Tibial artery (tissue), 4 donors: ENCODE results near the gene TBP.

Source experiments
- DNase-seq, 2 donors: peaks; one replicate each; pipeline ENCODE4 v3.0.0-alpha.2; 2019
- H3K27ac ChIP-seq, 2 donors: fragments of 200-600 bp; sonication (generic) in 1 of 2; 1 replicate in 1 of 2; 2 replicates in 1 of 2; pipeline ENCODE4 v1.5.1; 2018 to 2019; ENCODE audit warnings: mild to moderate bottlenecking in 1 of 2
- H3K27me3 ChIP-seq, 2 donors: fragments of 200-600 bp; sonication (generic) in 1 of 2; one replicate each; pipeline versions ENCODE4 v1.5.1 to v1.6.0; 2016 to 2019
- H3K36me3 ChIP-seq, 3 donors: fragments of 200-600 bp; sonication (generic) in 2 of 3; one replicate each; pipeline ENCODE4 v1.5.1; 2016 to 2019; ENCODE audit warnings: mild to moderate bottlenecking in 2 of 3
- H3K4me1 ChIP-seq, 4 donors: fragments of 200-600 bp; sonication (generic) in 2 of 4; 1 replicate in 3 of 4; 2 replicates in 1 of 4; pipeline ENCODE4 v1.5.1; 2016 to 2019
- H3K4me3 ChIP-seq, 2 donors: fragments of 200-600 bp; sonication (generic) in 1 of 2; 1 replicate in 1 of 2; 2 replicates in 1 of 2; pipeline ENCODE4 v1.5.1; 2018 to 2019; ENCODE audit warnings: mild to moderate bottlenecking in 2 of 2
- H3K9me3 ChIP-seq, 3 donors: fragments of 200-600 bp; sonication (generic) in 1 of 3; one replicate each; pipeline ENCODE4 v1.5.1; 2016 to 2019
- intact Hi-C: fragments of 100-400 bp; cut with DNase I; formaldehyde crosslinking; loops from one replicate; pipeline ENCODE4 v1.15.0; 2023; ENCODE audit warnings: low total_unique reads
- TF ChIP-seq, protein P1 (sequence below), 2 experiments: fragments of 200-600 bp in 1 of 2; fragments of 450-650 bp in 1 of 2; IDR thresholded peaks; one replicate each; pipeline ENCODE4 v1.5.1; 2017 to 2019; ENCODE audit warnings: antibody characterized with exemption in 2 of 2, mild to moderate bottlenecking in 1 of 2, moderate library complexity in 1 of 2

The TBP gene

DNA sequence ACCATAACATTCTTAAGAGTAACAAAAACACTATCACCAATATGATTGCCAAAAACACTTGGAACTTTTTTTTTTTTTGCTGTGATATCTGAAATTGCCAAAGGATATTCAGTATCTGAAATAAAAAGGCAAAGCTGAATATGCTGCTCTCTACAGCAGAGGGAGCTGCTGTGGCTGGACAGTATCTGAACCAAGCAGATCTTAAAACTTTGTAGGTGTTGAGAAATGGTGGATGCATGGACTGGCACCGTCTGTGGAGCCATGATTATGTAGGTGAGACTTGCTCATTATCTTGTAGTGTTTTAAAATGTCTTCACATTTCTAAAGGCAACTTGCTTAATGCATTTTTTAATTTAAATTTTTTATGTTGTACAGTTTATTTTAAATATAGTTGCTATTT, 21.1 kb downstream of the TBP start:
- Histone ChIP-seq H3K4me1 (no peaks in the 10 kb centered on the region), H3K4me3 (no peak overlapping the region), H3K27ac (no peak overlapping the region), H3K27me3 (no peaks in the 10 kb centered on the region), H3K36me3 (peaks cover 53 to 95% (median 65%) of the 10 kb centered on the region in 3 donors), H3K9me3 (no peaks in the 10 kb centered on the region)
- intact Hi-C loops, result no loop called here
- TF ChIP-seq, protein P1, sequence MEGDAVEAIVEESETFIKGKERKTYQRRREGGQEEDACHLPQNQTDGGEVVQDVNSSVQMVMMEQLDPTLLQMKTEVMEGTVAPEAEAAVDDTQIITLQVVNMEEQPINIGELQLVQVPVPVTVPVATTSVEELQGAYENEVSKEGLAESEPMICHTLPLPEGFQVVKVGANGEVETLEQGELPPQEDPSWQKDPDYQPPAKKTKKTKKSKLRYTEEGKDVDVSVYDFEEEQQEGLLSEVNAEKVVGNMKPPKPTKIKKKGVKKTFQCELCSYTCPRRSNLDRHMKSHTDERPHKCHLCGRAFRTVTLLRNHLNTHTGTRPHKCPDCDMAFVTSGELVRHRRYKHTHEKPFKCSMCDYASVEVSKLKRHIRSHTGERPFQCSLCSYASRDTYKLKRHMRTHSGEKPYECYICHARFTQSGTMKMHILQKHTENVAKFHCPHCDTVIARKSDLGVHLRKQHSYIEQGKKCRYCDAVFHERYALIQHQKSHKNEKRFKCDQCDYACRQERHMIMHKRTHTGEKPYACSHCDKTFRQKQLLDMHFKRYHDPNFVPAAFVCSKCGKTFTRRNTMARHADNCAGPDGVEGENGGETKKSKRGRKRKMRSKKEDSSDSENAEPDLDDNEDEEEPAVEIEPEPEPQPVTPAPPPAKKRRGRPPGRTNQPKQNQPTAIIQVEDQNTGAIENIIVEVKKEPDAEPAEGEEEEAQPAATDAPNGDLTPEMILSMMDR (IDR thresholded peaks at IDR 0.05), result no peak
- no peak for DNase-seq

DNA sequence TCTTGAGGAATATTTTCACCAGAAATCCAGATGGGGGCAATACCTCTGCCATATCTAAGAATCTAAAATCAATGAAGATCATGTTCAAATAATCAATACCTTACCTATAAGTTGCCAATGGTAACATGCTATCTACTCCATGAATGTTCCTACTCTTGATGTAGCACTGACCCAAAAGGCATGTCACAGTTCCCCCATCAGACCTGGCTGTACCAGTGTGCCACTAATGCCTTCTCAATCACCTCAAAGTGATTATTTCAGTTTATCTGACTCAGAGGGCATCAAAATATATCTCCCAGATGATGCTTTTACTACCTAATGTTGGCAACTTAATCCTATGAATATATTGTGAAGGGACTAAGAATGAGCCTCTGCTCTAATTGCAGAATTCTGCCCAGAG, 24.7 kb downstream of the TBP start:
- H3K4me3 ChIP-seq, result no peak overlapping the region
- DNase-seq, result no peak
- intact Hi-C loops, result no loop called here
- TF ChIP-seq, protein P1 (IDR thresholded peaks at IDR 0.05), result no peak
- no peaks in the 10 kb centered on the region for H3K9me3 ChIP-seq
- H3K27ac ChIP-seq, result no peak overlapping the region
- peaks cover 0 to 7% (median 3%) of the 10 kb centered on the region in 4 donors for H3K4me1 ChIP-seq
- H3K27me3 ChIP-seq, result no peaks in the 10 kb centered on the region
- peaks cover 49 to 86% (median 51%) of the 10 kb centered on the region in 3 donors for H3K36me3 ChIP-seq

DNA sequence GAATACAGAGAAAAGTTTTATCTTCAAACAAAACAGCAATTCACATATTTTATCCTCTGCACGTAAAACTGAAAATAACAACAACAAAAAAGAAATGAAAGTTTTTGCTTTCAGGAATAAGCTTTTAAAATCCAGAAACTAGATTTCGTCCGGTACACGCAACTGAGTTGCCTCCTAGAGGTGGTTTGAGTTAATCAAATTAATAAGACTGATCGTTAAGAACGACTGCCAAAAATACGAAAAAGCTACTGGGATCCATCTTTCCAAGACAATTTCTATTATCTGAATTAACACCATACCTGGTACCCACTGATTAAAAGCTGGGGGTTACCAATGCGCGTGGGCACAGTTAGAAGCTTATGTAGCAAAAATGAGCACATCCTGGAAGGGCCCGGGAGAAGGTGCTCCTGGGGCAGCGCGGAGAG, 29.6 kb downstream of the TBP start:
- H3K4me1 ChIP-seq, result peaks cover 0 to 16% (median 10%) of the 10 kb centered on the region in 4 donors
- peak overlapping the region; percentile 81 to 93 for H3K4me3 ChIP-seq
- H3K27ac ChIP-seq, result peak overlapping the region; percentile 77 to 86
- intact Hi-C loops, result no loop called here
- TF ChIP-seq, protein P1 (IDR thresholded peaks at IDR 0.05), result no peak
- H3K36me3 ChIP-seq, result peaks cover 24 to 40% (median 31%) of the 10 kb centered on the region in 3 donors
- no peak for DNase-seq
- H3K9me3 ChIP-seq, result no peaks in the 10 kb centered on the region
- no peaks in the 10 kb centered on the region for H3K27me3 ChIP-seq

DNA sequence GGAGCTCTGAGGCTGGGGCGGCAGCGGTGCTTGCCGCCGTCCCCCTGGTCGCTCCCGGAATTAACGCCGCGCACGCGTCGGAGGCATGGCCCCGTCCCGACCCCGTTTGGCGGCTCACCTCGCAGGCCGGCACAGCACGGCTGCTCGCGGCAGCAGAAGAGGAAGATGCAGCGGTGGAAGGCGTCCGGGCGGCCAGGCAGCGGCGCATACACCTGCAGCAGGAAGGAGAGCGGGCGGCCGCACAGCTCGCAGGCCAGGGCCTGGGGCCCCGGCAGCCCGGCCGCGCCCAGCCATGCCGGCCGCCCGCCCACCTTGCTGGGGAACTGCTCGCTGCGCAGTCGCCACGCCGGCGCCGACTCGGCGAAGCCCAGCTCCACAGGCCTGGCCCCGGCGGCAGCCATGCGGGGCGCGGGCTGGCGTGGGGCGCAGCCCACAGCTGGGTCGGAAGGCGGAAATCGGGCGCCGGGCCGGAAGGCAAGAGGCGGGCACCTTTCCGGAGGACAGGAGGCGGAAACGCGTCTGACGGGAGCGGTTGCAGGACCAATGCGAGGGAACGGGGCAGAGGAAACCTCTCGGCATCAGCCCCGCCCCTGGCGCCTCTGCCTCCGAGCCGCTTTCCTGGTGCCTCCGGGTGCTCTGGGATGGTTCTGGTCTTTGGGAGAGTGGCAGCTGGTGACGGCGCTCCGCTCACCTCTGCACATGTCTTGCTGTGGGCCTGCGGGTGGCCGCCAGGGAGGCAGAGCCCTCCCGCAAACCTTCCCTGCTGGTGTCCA, 30.2 kb downstream of the TBP start, which contains the start of gene PDCD2:
PDCD2 (minus strand) TSS at position 457 of the 773 bp plus-strand sequence; CDS start at position 401, 56 bp downstream.
- H3K27ac ChIP-seq, result peak within 1 kb of the TSS; percentile 77 to 86
- peak; percentile 90 to 95 for DNase-seq
- intact Hi-C loops, result no loop called here

DNA sequence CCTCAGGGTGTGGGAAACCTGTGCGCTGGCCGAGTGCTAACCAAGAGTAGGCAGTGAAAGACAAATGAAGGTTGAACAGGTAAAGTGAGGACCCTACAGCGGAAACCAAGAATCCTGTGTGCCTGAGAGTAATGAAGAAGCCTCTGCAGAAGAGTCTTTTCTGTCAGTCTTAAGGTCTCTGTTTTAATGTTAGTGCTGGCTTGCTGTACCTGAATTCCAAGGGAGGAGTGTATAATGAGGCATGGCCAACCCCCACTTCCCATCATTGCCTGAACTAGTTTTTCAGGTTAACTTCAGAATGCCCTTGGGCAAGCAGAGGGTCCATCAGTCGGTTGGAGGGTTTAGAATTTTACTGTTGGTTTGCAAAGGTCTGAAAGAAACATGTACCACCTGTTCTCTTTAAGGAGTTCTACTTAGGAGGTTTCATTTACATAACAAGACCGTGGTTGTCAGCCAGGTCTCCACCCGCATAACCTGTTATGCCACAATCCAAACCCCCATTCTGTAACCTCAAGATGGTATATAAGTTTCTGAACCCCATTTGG, 30.9 kb downstream of the TBP start:
- Histone ChIP-seq H3K4me1 (peaks cover 0 to 16% (median 10%) of the 10 kb centered on the region in 4 donors), H3K27ac (peak overlapping the region; percentile 77 to 86), H3K9me3 (no peaks in the 10 kb centered on the region), H3K27me3 (no peaks in the 10 kb centered on the region), H3K36me3 (peaks cover 18 to 29% (median 19%) of the 10 kb centered on the region in 3 donors), H3K4me3 (peak overlapping the region; percentile 81 to 93)
- DNase-seq, result no peak
- intact Hi-C loops, result no loop called here
- TF ChIP-seq, protein P1 (IDR thresholded peaks at IDR 0.05), result no peak

More for the DNA sequence above, 30.2 kb downstream of the TBP start, which contains the start of gene PDCD2:
- Histone ChIP-seq H3K27me3 (no peaks in the 10 kb centered on the region), H3K36me3 (peaks cover 18 to 34% (median 25%) of the 10 kb centered on the region in 3 donors), H3K4me3 (peak within 1 kb of the TSS; percentile 81 to 93), H3K4me1 (peaks cover 0 to 16% (median 10%) of the 10 kb centered on the region in 4 donors), H3K9me3 (no peaks in the 10 kb centered on the region)
- TF ChIP-seq, protein P1 (IDR thresholded peaks at IDR 0.05), result no peak
